Stimulated activated CD8-positive, alpha-beta memory T cell treated with anti-CD3 and anti-CD28 coated beads, Interleukin-7, amount 100 ng/mL, for 24 hours (primary cell): ENCODE data around the gene SAE1.
A peak's percentile ranks its signal among the peaks of the same experiment; 100 is the strongest.

Source experiments
- DNase-seq: peaks from one replicate; pipeline ENCODE4 v3.0.0-alpha.2; 2020; ENCODE audit warnings: low read depth

SAE1 gene

DNA sequence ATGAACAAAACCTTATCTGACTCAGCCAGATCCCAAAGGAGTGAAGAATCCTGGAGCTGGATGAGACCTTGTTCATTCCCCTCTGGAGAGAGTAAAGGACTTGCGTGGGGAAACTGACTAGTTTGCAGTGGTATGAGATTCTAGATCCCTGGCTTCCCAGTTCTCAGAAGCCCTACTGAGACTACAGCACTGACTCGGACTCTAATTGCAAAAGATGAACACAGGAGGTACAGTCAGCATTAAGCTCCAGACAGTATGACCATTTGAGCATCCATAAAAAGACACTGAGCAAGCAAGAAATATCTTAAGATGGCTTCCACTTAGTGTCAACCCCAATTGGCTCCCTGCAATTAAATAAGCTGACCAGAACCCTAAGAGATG lies 23.8 kb upstream of the SAE1 start:
- no peak for DNase-seq

DNA sequence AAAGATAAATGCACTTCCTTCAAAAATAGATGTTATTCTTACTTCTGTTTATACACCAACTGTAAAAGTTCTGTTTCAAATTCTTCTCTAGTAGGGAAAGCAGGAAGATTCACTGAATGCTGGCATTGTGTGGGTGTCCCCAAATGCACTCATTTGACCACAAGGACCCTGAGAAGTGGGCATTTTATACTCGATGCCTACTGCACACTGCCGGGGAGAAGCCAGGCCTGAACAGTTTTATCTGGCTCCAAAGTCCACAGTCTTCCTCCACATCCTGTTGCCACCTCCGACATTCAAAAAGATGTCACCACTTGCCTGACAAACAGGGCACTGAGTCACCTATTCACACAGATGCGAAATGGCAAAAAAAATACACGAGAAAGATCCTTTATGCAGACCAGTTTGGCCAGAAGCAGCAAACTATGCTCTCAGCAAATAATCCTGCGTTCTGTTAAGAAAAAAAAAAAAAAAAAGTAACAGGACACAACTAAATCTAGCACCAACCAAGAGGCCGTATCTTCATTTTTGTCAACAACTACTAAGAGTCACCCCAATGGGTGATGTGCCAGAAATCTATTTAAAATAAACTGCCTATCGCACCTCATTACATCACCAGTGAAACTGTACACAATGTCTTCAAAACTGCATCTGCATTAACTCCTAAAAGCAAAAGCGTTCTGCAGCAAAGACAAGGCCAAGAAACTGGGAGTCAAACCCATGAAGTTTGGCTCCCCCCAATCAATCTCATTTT lies 23.3 kb upstream of the SAE1 start:
- no peak for DNase-seq

DNA sequence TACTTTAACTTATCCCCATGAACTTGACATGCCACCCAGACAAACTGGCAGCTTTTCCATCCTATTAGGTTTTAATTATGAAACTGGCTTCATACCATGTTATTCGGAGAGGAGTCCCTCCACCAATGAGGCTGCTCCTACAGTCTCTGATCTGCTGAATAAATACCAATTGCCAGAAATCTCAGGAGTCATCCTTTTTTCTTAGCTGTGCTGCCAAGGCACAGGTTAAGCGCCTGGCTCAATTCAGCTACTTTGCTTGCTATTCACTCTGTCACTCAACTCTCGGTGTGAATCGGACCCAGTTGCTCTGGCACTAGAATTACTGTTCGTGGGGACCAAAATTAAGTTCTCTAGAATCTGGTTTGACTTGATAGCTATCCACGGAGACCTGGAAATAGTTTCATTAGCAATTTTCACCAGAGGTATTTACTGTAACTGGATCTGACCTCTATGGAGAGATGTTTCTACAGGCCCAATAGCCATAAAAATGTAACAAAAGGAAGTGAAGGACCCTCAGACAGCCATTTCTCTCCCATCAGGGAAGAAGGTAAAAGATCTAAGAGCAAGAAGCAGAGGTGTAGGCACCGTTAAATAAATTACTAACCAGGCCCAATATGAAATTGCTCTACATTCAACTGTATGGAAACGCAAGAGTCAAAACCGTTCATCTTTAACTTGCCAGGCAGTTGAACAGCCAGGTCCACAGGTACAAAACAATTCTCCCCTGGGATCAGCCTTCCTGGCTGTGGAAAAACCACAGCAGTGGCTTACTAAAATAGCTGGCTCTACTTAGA lies 22.5 kb upstream of the SAE1 start:
- DNase-seq, result no peak

DNA sequence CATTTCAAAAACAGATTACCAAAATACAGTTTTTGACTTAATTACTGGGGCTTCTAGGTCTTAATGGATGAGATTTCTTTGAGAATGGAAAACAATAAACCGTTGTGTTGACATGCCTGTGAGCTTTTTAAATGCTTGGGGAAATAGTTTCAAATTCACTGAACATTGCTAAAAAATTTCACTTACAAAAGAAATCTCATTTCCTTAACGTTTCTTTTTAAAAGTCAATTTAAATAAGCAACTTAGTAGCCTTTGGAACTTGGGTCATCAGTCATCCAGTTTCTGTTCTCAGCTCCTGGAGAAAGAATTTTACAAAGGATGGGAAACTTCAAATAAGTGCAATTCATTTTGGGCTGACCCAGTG lies 21.5 kb upstream of the SAE1 start:
- no peak for DNase-seq

DNA sequence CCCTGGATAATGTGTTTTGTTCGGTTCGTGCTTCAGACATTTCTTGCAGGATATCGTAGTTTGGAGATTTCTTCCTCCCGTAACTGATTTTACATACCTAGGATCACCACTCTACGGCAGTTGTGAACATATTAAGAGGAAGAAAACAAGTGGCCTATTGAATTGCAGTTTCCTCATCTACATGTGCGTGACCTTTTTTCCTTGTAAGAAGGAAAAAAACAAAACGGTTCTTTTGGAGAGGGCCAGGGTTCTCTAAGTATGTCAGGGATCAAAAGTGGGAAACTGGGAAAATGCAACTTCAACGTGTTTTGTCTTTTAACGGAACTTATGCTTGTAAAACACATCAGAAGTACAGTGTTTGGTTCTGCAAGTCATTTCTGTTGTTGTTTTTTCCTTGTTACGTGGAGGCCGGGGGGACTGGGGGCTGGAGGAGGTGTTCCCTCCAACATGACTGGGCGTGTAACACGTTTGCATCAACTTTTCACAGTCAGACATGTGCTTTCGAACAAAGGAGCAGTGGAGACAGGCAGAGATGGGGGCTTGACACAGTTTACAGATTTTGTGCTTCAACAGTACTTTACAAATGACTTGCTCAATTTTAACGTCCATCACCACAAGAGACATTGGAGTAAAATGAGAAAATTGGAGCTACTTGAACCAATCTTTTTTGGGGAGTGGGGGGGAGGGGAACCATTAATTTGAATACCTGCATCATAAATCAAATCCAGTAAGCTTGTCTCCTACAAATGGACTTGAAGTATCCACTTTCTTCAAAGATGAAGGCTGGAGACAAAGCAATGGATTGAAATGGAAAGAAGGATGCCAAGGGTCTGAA lies 20.9 kb upstream of the SAE1 start:
- peak; percentile 17 for DNase-seq

DNA sequence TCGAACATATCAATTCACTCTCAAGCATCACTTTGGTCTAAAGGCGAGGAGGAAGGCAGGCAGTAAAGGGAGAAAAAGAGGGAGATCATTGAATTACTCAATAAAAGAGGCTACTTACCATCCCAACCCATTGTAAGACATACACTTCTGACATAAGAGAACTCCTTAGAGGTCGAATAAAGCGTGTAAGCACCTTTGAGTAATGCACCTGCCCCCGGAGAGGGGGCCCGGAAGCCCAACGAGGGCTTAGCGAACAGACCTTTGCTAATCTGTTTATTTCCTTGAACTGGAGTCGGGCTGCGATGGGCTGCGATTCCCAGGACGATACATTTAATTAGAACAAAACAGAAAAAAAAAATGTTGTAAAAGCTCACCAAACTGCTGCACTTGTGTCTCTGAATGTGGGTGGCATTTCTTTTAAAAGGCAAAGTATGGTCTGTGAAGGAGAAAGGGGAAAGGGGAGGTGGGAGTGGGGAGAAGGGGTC lies 20.1 kb upstream of the SAE1 start:
- DNase-seq, result no peak

DNA sequence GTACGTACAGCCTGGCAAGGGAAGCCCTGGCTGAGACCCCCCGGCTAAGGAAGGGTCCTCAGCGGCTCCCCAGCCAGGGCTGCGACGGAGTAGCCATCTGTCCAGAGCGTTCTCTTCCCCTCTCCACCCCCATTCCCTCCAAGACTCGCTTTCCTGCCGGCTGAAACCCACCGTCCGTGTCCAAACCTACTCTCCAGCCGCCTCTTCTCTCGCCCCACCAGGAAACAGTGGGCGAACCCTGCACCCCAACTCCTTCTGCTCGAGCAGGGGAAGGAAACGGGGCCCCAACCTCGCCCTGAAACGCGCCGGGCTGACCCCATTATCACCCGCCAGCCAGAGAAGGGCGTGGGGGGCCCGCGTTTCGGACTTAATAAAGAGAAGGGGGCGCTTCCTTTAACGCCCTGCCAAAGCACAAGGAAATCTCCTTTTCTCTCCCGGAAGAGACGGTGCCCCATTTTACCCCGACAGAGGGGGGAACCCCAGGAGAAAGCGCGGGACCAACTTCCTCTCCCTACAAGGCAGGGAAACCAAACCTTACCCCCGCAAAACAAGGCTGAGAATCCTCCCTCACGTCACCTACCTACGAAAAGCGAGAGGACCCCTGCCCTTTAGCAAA lies 19.5 kb upstream of the SAE1 start:
- DNase-seq, result peak; percentile 17

DNA sequence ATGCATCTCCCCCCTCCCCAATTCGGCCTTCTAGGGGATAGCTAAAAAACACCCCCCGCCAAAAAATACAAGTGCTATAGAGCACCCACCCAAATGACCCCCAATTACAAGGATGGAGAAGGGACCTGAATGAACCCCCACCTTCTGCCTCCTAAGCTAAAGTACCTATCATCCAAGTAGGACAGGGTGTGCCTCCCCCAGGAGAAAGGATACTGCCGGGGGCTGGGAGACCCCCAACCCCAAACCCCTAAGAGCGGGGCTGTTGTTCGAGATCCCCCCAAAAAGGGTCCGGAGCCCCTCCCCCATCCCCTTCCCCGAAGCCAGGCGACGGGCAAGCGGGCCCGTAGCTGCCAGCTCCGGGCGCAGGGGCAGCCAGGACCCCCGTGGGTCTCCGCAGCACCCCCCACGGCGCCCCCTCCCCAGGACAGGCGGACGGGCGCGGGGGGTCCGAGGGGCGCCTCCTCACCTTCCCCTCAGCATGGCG lies 18.9 kb upstream of the SAE1 start:
- DNase-seq, result peak; percentile 25

DNA sequence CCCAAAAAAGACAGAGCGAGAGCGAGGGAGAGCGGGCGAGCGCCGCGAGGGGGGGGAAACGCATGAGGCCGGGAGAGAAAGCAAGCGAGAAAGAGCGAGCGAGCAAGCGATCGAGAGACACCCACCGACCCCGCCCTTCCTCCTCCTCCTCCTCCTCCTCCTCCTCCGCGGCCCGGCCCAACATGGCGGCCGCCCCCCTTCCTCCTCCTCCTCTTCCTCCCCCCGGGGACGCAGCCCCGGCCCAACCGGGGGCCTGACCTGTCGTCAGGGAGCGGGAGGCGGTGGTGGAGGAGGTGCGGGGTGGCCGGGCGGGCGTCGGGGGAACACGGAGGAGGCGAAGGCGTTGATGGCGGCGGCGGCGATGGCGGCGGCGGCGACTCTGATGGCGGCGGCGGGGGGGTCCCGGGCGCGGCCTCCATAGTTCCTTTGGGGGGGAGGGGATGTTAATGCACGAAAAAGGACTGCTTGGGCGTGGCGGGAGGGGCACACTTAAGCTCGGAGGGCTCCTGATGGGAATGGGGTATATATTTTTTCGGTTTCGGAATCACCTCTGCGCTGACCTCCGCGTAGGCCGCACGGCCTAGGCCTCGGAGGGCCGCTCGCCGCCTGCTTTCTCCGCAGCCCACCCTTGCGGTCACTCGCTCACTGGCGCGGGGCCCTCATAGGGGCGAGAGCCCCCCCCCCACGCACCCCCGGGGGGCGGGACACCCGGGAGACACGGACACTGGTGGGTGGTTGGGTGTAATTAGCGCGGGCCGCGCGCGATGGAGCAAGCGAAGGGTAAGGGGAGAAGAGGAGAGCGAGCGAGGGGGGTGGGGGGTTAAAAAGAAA lies 18.3 kb upstream of the SAE1 start:
- DNase-seq, result peak; percentile 65

DNA sequence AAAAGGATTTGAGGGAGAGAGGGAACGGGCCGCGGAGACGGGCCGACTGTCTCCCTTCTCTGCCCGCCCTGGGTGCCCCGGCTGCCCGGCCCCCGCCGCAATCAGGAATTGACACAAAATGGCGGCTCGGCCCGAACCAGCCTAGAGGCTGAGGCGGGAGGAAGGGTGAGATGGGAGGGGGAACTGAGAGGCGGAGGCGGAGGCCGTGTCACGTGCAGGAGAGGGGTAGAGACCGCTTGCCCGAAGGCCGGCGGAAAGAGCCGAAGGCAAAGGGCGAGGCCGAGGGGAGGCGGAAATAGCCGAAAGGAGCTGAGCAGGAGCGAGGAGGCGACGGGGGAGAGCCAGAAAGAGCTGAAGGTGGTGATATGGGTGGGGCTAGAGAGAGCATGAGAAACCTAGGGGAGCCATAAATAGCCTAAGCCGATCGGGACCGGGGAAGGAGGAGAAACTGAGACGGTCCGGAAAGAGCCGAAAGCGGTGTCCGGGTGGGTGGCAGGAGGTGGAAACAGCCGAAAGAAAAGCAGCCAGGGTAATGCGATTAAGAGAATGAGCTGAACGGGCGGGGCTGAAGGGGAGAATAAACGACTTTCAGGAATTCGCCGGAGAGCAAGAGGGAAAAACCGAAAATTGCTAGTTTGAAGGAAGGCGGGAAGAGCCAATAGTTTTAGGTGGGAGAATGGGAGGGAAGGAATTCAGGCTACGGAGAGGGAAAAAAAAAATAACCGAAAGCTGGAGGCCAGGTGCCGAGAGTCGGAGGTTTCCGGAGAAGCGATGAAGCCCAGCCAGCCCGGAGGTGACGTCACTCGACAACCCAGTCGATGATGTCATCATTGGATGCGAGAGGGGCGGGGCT lies 17.4 kb upstream of the SAE1 start, which contains the start of gene ZC3H4:
ZC3H4 (minus strand) TSS at position 780 of the 853 bp plus-strand sequence. CDS start 1,192 bp downstream, outside the sequence.
- peak; percentile 97 for DNase-seq

DNA sequence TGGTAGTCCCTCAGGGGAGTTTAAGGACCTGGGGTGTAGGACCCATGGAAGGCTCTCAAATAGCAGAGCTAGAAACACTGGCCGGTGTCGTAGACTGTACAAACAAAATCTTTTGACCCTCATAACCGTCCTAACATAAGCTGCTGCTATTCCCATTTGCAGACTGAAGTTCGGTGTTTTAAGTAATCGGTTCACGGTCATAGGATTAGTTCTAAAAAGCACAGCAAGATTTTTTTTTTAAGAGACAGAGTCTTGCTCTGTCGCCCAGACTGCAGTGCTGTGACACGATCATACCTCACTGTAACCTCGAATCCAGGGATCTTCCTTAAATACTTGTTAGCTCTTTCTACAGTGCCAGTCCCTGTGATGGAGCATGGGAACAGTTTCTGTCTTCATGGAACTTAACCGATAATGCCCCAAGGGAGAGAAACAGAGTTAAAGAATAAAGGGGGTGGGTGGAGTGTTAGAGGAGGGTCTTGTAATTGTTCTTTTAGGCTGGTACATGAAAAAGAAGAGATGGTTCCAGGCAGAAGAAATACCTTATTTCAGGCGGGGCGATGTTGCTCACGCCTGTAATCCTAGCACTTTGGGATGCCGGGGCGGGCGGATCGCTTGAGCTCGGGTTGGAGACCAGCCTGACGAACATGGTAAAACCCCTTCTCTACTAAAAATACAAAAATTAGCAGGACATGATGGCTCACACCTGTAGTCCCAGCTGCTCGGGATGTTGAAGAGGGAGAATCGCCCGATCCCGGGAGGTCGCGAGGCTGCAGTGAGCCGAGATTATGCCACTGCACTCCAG lies 16.6 kb upstream of the SAE1 start:
- no peak for DNase-seq

DNA sequence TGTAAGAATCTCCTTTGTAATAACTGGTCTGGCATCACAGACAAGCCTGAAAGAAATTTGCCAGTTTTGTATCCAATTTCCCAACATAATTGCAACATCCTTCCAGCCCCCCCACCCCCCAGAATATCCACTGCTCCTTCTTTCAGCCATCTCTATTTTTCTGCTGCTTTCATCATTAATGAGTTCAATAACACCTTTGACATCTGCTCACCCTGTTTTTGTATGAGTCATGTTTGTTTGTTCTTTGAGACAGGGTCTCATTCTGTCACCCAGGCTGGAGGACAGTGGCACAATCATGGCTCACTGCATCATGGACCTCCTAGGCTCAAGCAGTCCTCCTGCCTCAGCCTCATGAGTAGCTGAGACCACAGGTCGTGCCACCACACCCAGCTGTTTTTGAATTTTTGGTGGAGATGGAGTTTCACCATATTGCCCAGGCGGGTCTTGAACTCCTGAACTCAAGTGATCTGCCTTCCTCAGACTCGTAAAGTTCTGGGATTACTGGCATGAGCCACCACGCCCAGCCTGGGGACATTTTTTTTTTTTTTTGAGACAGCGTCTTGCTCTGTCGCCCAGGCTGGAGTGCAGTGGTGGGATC lies 10.1 kb upstream of the SAE1 start:
- DNase-seq, result no peak

DNA sequence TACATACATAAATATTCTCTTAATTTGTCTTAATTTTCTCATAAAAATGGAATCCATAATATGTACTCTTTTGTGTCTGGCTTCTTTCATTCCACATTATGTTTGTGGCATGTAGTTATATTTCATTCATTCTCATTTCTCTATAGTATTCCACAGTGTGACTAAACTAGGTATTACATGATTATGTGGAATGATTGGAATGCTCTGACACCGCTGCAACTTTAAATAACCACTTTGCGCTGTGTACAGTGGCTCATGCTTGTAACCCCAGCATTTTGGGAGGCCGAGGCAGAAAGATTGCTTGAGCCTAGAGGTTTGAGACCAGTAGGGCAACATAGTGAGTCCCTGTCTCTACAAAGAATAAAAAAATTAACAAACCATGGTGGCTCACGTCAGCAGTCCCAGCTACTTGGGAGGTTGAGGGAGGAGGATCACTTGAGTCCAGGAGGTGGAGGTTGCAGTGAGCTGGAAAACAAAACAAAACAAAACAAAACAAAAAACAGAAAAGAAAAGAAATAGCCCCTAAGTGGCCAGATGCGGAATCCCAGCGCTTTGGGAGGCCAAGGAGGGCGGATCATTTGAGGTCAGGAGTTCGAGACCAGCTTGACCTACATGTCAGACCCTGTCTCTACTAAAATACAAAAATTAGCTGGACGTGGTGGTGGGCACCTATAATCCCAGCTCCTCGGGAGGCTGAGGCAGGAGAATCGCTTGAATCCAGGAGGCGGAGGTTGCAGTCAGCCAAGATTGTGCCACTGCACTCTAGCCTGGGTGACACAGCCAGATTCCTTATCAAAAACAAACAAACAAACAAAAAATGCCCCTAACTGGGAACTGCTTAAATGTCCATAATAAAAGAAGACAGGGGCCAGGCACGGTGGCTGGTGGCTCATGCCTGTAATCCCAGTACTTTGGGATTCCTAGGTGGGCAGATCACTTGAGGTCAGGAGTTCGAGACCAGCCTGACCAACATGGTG lies 8.0 kb upstream of the SAE1 start:
- no peak for DNase-seq

DNA sequence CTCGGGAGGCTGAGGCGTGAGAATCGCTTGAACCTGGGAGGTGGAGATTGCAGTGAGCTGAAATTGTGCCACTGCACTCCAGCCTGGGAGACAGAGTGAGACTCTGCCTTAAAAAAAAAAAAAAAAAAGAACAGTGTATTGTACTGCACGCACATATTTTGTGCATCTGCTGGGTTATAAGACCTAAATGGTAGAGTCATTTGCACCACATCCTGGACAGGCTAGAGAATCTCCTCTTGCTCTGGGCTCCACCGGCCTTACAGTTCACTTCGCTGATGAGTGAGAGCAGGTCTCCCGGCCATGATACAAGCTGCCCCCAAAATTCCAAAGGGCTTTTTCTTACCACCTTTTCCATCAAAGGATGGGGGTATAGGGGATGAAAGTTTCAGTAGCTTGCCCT lies 7.2 kb upstream of the SAE1 start:
- no peak for DNase-seq

DNA sequence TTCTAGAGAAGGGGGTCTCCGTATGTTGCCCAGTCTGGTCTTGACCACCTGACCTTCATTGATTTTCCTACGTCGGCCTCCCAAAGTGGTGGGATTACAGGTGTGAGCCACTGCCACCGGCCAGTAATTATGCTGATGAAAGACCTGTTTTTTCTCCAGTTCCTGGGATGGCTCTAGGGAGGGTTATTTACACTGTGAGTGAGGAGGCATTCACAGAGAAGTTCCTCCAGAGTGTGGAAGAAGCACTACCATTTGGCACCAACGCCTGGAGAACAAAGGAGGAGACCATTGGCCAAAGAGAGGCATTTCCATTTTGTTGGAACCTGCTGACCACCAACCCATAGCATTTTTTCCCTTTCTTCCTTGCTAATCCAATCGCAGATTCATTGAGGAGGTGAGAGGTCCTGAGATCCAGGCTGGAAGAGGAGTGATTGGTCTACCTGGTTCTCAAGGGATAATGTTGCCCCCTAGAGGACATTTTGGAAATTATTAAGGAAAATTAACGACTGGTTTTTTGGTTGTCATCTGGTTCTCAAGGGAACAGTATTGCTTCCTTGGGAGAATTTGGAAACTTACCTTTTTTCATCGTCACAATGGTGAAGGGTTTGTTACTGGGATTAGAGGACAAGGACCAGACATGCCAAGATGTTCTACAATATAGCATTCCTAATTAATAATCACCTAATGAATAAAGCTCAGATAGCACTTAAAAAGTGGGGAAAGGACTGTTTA lies 5.5 kb upstream of the SAE1 start:
- DNase-seq, result no peak

DNA sequence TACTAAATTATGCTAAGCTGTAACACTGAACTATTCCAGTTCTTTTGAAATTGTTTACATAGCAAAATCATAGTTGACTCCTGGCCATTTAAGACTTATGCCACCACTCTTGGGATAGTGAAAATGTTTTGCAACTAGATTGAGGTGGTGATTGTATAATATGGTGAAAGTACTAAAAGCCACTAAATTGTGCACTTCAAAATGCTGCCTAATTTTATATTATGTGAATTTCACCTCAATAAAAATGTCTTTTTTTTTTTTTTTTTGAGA lies 5.0 kb upstream of the SAE1 start:
- no peak for DNase-seq

DNA sequence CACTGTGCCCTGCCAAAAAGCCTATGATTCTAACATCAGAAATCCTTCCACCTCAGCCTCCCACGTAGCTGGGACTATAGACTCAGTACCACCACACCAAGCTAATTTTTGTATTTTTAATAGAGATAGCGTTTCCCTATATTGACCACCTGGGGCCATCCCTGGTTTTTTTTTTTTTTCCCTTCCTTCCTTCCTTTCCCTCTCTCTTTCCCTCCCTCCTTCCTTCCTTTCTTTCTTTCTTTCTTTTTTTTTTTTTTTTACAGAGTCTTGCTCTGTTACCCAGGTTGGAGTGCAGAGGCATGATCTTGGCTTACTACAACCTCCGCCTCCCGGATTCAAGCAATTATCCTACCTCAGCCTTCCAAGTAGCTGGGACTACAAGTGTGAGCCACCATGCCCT lies 1.1 kb upstream of the SAE1 start:
- DNase-seq, result no peak
